A673 (cell line): ENCODE data around the gene DYNC1LI1.

Source experiments
- EZH2 ChIP-seq: fragments of 200-600 bp; sonication (generic); IDR thresholded peaks from 2 replicates; pipeline ENCODE4 v1.6.1; 2017; ENCODE audit warnings: borderline replicate concordance, low read depth, mild to moderate bottlenecking, mixed read lengths, antibody characterized with exemption, low read length; ENCODE audit not compliant: poor library complexity, severe bottlenecking
- TF ChIP-seq, protein P1 (sequence below): fragments of 300-800, 200-600 bp; sonication (generic); conservative IDR thresholded peaks from 2 replicates; pipeline ENCODE4 v1.5.1; 2017; ENCODE audit warnings: low read depth, mild to moderate bottlenecking, antibody characterized with exemption, low read length, moderate library complexity, mixed read lengths

DNA sequence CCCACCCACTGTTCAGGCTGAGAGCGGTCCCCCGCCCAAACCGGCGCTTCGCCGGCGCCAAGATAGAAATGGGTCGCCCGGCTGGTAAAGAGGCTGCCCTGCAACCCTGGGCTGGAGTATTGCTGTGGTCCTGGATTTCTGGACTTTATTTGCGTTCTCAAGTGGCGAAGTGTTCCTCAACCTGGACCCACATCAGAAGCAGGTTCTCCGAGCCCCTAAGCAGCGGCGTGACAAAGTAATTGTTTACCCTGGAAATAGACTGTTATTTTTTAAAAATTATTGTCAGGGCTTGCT, 481 bp upstream of the DYNC1LI1 start:
- TF ChIP-seq EZH2, result no peak
- TF ChIP-seq, protein P1, sequence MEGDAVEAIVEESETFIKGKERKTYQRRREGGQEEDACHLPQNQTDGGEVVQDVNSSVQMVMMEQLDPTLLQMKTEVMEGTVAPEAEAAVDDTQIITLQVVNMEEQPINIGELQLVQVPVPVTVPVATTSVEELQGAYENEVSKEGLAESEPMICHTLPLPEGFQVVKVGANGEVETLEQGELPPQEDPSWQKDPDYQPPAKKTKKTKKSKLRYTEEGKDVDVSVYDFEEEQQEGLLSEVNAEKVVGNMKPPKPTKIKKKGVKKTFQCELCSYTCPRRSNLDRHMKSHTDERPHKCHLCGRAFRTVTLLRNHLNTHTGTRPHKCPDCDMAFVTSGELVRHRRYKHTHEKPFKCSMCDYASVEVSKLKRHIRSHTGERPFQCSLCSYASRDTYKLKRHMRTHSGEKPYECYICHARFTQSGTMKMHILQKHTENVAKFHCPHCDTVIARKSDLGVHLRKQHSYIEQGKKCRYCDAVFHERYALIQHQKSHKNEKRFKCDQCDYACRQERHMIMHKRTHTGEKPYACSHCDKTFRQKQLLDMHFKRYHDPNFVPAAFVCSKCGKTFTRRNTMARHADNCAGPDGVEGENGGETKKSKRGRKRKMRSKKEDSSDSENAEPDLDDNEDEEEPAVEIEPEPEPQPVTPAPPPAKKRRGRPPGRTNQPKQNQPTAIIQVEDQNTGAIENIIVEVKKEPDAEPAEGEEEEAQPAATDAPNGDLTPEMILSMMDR, result no peak
